ENCODE measurements around the gene DNAJA3. TPM values are rescaled to one million over a fixed set of nuclear protein-coding genes. Genes with fewer than 3 reads are reported as not detected.

Gene DNAJA3
- total and polyA plus RNA-seq, 12 donors = 21.9 to 166 (median 76.5) TPM

- Histone ChIP-seq H3K9me3 (replicated peaks in 1 of 3) (no peaks in the 10 kb centered on the region), H3K4me3 (no peak overlapping the region), H3K4me1 (replicated peaks in 1 of 2) (peaks cover 0 to 14% of the 10 kb centered on the region in 2 donors), H3K27me3 (no peaks in the 10 kb centered on the region), H3K36me3 (replicated peaks in 1 of 2) (peaks cover 0 to 46% of the 10 kb centered on the region in 2 donors), H3K27ac (no peak overlapping the region)
- TF ChIP-seq POLR2A (IDR thresholded peaks at IDR 0.05) (no peak), CTCF (IDR thresholded peaks at IDR 0.05) (no peak)
- DNase-seq = peak in 1 of 7 donors; percentile 14
- 82 to 90% (median 88%) methylated on average over 12 to 22 of the region's 22 CpGs for WGBS, 4 donors
- intact Hi-C loops (cut with DNase I) = loop anchor here (10.0 kb wide), 2 partner anchors 123 to 143 kb away; no protein-coding TSS in a partner anchor
Measured at GRCh38 chr16:4407543-4408322, 17.9 kb upstream of the DNAJA3 start.

- peak in 1 of 7 donors; percentile 13 for DNase-seq
- Histone ChIP-seq H3K27ac (no peak overlapping the region), H3K27me3 (no peaks in the 10 kb centered on the region), H3K36me3 (replicated peaks in 1 of 2) (peaks cover 0 to 46% of the 10 kb centered on the region in 2 donors), H3K9me3 (replicated peaks in 1 of 3) (no peaks in the 10 kb centered on the region), H3K4me1 (replicated peaks in 1 of 2) (peaks cover 0 to 14% of the 10 kb centered on the region in 2 donors), H3K4me3 (no peak overlapping the region)
- WGBS, 4 donors = 69 to 84% (median 78%) methylated on average over 3 to 10 of the region's 10 CpGs
- intact Hi-C loops (cut with DNase I) = loop anchor here (10.0 kb wide), 2 partner anchors 124 to 144 kb away; no protein-coding TSS in a partner anchor
- TF ChIP-seq POLR2A (IDR thresholded peaks at IDR 0.05) (no peak), CTCF (IDR thresholded peaks at IDR 0.05) (no peak)
Measured at GRCh38 chr16:4408323-4408690, 17.4 kb upstream of the DNAJA3 start.

- WGBS, 4 donors = 89 to 94% (median 93%) methylated on average over 12 to 19 of the region's 19 CpGs
- H3K4me3 ChIP-seq = no peak overlapping the region
- H3K27ac ChIP-seq = no peak overlapping the region
- peaks cover 0 to 14% of the 10 kb centered on the region in 2 donors for H3K4me1 ChIP-seq (replicated peaks in 1 of 2)
- intact Hi-C loops (cut with DNase I) = loop anchor here (10.0 kb wide), 2 partner anchors 125 to 145 kb away; no protein-coding TSS in a partner anchor
- peak in 1 of 7 donors; percentile 21 for DNase-seq
- H3K36me3 ChIP-seq (replicated peaks in 1 of 2) = peaks cover 0 to 39% of the 10 kb centered on the region in 2 donors
- H3K9me3 ChIP-seq (replicated peaks in 1 of 3) = no peaks in the 10 kb centered on the region
- H3K27me3 ChIP-seq = no peaks in the 10 kb centered on the region
- TF ChIP-seq CTCF (IDR thresholded peaks at IDR 0.05) (no peak), POLR2A (IDR thresholded peaks at IDR 0.05) (no peak)
Measured at GRCh38 chr16:4409081-4409932, 16.4 kb upstream of the DNAJA3 start.

Measured in adrenal gland (tissue), 12 donors.